NCI-H2196 treated with DMSO at 0.1 percent for 48 hours (cell line): ENCODE results near the gene FSIP1.

ENCODE experiments used
- DNase-seq: peaks from one replicate; lab custom pipeline; 2025; ENCODE audit not compliant: unreplicated experiment; lab: John Stamatoyannopoulos, UW

The FSIP1 gene

DNA sequence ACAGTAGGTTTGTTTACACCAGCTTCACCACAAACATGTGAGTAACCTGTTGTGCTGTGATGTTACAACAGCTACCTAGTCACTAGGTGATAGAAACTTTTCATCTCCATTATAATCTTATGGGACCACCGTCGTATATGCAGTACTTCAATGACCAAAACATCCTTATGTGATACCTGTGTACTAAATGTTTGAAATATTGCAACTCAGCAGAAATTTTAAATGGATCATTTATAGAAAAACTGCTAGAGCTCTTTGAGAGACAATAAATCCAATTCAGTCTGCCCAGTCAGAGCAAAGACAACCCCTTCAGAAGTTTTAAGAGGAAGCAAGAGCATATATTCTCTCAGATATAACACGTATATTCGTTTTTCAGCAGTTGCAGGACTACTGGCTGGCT is 128.3 kb downstream of the FSIP1 start:
- no peak for DNase-seq

DNA sequence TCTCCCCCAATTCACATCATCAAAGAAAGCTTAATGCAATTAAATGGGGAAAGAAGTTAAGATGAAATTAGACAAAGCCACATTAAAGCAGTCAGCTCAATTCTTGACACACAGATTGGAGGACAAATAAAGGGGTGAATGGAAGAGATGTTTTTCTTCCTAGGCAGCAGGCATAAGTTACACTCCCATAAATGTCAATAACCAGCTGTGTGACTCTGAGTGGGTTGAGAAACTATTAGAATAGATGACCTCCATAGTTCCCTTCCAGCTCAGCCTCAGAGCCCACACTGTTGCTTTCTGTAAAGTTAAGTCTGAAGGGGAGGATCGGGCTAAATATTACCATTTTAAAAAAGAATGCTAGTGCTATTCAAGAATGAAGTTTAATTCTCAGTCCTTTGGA is 130.8 kb downstream of the FSIP1 start:
- no peak for DNase-seq

DNA sequence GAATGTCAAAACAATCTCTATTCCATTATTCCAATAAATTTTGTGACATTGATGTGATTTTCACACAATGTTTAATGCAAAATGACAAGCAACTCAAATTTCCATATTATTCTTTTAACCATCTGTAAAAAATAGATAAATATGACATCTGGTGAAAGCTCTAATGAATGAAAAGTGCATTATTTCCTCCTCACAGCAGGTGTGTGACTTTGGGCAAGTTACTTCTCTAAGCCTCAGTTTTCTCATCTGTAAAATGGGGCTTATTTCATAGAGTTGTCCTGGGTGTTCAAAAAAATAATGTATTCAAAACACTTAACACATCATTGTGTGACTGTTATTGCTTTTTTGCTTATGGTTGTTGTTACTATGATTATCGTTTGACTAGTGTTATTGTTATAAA is 131.3 kb downstream of the FSIP1 start:
- DNase-seq, result no peak

DNA sequence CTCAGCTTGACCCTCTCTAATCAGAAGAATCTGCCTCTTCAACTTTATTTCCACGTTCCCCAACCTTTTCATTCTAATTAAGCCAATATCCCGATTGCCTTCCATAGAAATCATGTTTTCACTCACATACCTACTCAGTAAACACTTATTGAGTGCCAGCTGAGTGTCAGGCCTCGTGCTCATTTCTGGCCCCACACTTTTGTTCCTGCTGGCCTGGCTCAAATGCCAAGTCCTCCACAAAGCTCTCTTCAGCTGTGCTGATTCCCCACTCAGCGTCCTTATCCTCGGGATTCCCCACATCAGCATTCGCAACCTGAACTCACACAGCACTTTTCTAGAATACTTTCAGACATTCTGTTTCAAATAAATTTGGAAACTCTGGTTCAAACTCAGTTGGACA is 132.9 kb downstream of the FSIP1 start:
- DNase-seq, result no peak

DNA sequence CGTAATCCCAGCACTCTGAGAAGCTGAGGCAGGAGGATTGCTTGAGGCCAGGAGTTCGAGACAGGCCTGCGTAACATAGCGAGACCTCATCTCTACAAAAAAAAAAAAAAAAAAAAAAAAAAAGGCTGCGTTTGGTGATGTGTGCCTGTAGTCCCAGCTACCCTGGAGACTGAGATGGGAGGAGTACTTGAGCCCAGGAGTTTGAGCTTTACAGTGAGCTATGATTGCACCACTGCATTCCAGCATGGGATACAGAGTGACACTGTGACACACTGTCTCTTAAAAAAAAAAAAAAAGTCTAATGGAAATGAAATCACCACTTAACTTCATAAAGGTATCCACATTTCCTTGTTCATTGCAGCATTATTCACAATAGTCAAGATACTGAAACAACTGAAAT is 136.2 kb downstream of the FSIP1 start:
- DNase-seq, result no peak

DNA sequence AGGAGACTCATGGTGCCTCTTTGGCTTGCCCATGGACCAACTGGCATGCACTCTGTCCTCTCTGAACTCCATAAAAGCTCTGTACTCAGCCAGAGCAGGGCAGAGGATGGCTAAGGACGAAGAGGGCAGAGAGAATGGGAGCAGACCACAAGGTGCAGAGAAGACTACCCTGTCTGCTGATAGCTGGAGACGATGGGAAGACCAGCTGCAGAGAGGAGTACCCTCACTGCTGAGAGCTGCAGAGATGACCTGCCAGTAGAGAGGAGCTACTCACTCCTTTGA is 136.7 kb downstream of the FSIP1 start:
- DNase-seq, result no peak

DNA sequence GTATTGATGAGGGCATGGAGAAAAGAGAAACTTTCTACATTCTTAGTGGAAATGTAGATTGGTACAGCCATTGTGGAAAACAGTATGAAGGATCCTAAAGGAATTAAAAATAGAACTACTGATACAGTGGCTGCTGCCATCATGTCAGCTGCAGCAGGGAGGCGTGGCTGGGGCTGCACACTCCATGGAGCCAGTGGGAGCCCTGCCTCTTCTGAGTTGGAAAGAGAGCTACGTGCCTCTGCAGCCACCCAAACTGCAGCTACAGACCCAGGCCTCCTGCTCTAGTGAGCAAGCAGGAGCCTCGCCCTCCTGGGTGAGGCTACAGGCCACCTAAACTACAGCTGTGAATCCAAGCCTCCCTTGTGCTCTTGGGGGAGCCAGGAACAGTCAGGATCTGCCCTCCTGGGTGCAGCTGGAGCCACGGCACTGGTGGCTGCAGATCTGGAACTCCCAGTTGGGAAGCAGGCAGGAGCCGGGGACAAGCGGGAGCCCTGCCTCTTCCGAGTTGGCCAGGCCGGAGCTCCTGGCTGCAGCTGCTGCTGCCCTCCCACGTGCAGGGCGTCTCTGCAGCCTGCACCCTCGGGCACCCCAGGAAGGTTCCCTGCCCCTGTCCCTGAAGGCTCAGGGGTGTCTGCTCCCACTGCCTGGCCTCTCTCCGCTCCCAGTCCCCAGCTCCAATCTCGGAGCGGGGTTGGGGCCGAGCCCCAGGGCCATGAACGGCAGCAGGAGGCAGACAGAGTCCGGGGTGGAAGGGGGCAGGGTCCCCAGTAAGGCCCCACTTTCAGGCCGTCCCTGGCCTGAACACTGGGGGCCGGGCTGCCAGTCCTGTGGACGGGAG is 137.3 kb downstream of the FSIP1 start:
- no peak for DNase-seq

DNA sequence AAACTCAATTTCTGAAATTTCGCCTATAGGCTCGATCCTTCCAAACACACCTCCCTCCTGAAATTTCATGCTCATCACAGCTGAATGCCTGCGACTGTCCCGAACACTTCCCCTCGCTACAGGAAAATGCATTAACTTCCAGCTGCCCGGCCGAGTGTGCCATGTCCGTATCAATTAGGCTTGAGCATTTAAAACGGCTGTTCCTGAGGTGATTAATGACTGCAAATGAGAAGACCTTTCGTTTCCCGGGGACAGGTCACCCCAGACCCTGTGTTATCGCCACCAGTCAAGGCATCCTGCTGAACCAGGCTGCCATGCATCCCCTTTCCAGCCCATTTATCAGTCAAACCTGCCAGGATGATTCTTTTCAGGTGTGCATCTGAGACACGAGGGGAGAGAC is 138.5 kb downstream of the FSIP1 start:
- no peak for DNase-seq

DNA sequence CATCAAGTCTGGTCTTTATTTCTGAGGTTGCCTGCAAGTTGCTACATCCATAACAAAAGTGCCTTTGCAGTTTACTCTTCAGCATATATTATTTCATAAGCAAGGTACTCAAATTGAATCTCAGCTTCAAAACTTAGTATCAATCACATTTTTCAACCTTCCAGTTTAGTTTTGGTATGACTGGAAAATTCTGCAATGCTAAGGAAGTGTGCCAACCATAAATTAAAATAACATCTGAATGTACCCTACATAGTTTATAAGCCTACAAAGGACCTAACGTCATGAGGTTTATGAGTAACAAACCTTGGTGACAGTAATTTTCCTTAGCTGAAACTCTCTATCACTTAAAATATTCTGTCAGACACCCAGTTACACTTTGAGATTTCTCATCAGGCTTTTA is 138.9 kb downstream of the FSIP1 start:
- DNase-seq, result no peak

DNA sequence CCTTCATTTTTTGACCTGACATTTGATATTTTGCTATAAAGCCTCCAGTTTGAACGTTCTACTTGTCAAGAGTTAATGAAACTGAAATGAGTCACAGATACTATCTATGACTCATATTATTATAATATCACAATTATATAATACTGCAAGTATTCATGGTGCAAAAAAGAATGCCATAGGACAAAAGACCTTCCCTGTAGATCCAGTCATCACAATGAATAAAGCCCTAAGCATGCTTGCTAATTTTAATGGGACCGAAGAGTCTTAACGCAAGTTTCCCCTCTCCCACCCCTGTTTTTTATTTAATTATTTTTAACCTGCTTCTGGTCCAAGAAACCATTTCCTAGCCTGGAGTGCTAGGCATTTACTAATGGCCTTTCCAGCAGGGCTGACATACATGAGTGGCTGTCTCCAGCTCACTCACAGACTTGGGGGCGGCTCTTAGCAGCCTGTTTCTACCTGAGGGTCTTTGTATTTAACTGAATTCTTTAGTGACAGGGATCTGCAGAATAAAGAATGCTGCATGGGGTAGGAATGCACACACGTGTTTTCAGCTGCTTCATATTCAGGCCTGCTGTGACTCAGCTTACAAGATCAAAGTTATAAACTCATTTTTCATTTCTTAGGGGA is 140.5 kb downstream of the FSIP1 start:
- no peak for DNase-seq

DNA sequence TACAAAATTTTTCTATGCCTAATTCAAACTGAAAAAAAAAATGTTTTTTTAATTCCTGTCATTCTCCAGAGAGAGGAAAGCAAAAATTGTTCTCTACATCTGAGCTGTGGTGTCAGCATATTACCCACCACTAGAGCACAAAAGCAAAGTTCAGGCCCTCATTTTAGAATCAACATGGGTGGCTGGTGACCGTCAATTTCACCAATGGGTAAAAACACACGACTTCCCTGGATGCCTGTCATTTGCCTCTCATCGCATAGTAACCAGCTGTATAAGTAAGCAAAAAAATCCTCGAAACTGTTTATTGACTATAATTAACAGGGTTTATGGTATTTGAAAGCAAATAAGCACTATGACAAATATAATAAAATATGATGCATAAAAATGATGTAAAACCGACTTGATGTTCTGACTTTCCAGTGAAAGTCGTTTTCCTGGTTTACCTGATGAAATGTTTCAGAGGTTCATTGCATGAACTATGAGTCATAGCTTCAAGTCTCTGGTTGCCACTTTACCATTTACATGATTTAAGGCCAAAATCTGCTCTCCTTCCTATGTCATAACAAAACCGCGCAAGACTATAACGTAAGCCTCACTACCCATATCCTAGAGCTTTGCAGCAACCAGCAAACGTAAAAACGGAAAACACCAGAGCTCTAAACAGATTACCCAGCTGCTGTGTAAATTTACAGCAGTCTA is 141.3 kb downstream of the FSIP1 start:
- no peak for DNase-seq

DNA sequence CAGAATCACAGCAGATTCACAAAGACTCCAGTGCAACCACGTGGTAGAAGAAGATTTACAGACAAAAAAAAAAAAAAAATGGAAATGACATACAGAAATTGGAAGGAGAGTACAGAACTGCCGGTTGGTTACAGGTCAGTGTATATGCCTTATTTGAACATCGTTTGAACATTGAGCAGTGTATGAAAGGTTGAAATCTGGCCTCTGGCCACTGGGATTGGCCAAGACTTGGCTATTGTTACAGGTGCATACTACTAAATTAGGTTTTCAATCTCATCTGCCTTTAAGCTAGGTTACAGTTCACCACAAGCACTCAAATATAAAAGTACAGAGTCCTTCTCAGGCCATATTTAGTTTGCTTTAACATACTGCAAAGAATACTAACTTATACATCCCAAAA is 142.0 kb downstream of the FSIP1 start:
- DNase-seq, result no peak

DNA sequence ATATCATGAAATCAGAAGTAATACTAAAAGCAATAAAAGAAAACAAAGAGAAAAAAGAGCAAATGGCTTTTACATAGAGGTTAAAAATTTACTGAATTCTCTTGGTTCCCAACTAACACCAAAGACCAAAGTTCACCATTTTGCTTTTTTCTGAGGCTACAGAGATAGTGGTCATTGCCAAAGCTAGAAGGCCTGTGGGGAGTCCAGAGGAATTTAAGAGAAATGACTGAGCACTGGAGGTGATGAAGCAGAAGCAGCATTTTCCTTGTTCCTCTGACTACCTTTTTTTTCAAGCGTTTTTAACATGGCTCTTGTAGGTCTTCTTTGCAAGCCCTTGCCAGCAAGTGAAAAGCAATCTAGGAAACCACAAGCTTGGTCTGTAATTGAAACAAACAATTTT is 143.6 kb downstream of the FSIP1 start:
- DNase-seq, result no peak

DNA sequence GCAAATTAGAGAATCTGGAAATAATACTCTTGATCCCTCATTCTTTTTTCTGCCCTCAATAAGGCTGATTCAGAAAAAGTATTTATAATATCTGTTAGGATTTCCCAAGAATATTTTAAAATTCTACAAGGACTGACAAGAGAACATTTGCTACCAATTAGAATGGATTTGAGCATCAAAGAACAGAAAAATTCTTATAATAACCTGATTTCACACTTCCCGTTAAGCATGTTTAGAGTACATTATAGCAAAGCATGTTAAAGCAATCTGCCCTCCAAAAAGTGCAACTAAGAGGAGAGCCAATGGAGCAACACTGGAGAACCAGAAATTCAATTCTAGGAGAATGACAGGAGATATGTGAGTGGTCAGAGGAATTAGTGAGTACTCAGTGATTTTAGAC is 144.6 kb downstream of the FSIP1 start:
- no peak for DNase-seq

DNA sequence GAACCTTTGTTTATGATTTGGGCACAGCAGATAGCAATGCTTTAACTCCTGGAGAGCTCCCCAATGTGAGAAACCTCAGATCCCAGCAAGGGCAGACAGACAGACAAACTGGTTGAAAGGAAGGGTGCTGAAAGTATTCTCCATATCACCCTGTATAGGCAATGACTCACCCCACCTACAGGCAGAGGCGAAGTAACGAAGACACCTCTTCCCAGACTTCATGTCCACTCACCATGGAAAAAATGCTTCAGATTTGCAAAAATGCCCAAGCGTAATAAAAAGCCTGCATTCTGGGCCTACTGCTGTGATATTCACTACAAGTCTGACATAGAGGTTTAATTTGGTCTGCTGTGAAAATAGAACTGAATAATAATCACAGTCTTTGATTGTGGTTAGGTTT is 151.3 kb downstream of the FSIP1 start:
- DNase-seq, result no peak

DNA sequence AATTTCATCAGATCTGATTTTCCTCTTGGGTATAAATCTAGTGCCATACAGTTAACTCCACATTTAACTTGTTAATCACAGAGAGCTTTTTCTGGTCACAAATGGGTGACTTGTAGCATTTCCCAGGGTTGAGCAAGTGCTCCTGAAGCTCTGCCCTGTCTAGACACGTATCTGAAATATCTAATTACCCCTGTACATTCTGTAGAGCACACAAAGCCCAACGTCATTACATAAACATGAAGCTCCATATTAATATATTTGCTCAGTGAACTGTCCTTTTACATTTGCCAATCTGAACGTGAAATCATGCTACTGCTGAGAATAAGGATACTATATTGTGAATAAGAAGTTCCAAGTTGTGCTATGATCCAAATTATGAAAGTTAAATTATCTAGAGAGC is 152.7 kb downstream of the FSIP1 start:
- no peak for DNase-seq

DNA sequence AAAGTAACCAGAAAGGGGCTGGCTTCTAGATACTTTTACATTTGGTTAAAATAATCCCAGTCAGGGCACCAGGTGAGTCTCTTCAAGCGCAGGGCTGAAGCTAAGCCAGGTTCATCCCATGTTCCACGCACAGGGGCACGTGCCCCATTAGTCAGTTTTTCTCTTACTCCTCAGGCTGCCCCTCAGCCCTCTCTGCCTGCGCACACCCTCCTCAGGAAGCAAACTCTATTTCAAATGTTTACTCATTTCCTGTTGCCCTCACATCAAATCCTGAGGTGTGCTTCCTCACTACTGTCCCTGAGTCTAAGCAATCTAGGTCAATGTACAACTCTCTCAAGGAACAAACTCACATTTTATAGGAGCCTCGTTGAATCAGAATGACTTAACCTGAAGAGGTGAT is 153.3 kb downstream of the FSIP1 start:
- no peak for DNase-seq

DNA sequence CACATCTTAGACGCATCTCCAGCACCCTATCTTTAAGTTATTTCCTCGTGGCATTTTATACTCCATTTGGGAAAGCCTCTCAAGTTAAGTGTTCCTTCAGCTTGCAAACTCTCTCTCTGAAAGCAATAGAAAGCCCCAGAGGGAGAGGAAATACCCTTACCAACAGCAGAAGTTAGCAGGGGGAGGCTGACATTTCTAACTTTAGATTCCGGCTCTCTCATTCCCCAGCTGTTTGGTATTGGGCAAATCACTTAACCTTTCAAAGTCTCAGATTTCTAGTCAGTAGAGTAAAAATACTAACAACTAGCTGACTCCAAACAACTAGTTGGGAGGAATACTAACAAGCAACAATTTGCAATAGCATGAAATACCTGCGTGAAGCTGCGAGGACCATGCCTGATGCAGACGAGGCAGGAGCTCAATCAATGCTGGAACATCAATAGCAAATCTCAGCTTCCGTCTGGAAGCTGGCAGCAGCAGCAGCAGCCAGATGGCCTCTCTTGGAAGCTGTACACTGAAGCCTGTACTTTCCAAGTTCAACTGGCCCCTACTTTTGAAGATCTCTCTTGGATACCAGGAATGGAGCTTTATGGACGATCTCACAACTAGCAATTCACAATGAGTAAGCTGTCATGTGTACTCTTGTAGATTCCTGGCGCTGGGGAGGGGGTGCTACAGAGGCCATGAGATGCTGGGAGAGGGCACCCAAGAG is 153.9 kb downstream of the FSIP1 start:
- no peak for DNase-seq

DNA sequence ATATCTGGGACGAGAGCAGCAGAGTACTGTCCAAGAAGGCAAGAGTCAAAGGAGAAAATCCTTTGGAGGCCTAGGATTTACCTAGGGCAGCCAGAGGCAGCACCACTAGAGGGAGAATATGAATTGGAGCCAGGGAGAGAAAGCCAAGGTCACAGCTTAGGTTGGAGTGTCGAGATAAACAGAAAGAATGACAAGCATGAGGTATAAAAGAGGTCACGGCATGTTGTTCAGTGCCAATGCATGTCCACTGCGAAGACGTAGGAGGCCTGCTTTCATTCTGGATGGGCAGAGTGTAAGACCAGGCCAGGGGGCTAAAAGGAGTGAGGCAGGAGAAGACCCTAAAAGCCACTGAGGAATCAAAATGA is 154.5 kb downstream of the FSIP1 start:
- DNase-seq, result no peak

DNA sequence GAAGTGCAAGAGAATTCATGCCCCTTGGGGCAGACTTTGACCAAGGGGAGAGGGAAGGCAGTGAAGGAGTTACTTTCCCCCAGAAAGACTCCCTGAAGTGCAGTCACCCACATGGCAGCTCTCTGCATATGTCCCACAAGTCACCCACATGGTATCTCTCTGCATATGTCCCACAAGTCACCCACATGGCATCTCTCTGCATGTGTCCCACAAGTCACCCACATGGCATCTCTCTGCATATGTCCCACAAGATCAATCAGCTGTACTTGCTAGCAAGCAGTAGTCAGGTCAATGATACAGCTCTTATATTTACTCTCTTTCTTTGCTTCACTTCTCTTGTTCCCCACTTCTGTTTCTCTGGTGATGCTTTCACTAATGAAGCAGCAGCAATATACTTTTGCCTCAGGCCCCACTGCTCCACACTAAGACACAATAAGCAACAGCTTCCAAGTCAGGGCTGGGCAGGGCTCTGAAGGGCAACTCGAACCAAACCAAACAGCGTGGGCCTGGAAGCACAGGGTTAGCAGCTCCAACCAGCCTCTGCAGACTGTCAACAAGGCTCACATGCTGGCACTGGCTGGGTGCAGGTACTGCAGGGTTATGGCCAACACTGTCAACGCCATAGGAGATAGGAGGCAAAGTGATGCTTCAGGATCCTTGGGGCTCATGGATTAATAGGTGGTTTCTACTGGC is 155.0 kb downstream of the FSIP1 start:
- DNase-seq, result no peak

DNA sequence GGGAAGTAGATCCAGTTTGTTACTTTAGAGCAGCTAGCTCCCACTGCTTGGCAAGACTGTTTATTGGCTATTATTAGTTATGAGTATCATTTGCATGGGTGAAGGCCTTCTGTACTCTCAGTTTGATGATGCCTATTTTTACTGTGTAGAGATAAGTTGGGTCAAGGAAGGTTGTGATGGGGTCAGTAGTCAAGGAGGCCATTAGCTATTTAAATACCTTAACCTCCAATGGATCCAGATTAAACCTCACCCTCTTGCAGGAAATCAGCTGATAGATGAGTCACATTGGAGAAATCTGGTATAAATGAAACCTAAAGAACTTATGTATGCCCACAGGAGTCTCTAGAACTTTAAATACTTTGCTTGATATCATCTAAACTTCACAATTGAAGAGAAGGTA is 156.8 kb downstream of the FSIP1 start:
- DNase-seq, result no peak
